ENCODE results near the gene PALM3.
"Not testable (repeated sequence)": the region's sequence is repeated elsewhere in the genome, so short reads cannot be mapped to it uniquely, and the experiment has no call there.

Gene PALM3

DNA sequence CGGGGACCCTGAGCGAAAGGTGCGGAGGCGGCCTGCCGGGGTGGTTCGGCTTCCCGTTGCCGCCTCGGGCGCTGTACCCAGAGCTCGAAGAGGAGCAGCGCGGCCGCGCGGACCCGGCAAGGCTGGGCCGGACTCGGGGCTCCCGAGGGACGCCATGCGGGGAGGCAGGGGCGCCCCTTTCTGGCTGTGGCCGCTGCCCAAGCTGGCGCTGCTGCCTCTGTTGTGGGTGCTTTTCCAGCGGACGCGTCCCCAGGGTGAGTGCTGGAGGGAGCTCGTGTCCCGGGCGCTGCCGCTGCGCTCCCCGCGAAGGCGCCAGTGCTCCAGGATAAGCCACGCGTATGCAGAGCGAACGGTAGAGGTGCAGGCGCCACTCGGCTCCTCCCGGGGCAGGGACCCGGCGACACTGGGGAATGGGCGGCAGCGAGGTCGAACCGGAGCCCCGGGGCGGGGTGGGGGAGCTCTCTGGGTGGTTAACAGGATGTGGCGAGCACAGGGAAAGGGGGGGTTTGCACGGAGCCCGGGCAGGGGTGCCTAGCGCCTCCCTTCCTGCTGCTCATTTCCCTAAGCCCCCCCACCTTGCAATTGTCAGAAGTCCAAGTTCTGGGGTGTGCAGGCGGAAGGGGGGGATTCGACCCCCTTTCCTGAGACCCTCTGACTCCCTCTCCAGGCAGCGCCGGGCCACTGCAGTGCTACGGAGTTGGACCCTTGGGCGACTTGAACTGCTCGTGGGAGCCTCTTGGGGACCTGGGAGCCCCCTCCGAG lies 30.0 kb downstream of the PALM3 start, which contains the start of gene IL27RA:
IL27RA (plus strand) TSS at position 44 of the 762 bp plus-strand sequence; CDS start at position 155, 111 bp downstream.
- DNase-seq (ENCODE audit: low read depth), result peak; percentile 72

DNA sequence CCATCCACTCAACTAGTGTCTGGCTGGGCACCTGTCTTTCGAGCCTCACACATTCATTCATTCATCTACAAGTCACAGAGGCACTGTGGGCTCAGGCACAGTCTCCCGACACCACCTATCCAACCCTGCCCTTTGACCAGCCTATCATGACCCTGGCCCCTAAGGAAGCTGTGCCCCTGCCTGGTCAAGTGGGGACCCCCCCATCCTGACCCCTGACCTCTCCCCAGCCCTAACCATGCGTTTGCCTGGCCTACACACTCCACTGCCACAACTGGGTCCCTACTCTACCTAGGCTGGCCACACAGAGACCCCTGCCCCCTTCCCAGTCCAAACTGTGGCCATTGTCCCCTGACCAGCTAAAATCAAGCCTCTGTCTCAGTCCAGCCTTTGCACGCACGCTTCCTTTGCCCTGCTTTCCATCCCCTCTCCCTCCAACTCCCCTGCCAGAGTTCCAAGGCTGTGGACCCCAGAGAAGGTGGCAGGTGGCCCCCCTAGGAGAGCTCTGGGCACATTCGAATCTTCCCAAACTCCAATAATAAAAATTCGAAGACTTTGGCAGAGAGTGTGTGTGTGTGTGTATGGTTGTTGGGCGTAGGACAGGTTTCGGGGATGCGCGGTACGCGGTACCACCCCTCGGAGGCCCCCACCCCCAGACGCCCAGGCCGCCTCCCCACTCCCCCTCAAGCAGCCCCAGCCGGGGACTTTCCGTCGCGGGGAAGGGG lies 30.7 kb downstream of the PALM3 start:
- no peak for DNase-seq (ENCODE audit: low read depth)

DNA sequence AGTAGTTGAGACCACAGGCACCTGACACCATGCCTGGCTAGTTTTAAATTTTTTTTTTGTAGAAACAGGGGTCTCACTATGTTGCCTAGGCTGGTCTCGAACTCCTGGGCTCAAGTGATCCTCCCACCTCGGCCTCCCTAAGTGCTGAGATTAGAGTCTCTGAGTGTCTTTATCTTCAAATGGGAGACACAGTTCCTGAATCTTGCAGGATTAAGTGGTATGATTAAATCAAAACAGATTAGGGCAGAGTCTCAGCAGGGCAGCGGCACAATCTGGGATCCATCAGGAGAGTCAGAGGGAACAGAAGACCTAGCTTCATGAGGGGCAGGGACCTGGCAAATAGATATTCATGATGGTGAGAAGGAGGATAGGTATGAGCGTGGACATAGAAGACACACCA lies 33.0 kb downstream of the PALM3 start:
- DNase-seq (ENCODE audit: low read depth), result no peak

- DNase-seq (ENCODE audit: low read depth), result no peak
Observed at GRCh38 chr19:14027856-14028450, 33.9 kb downstream of the PALM3 start, which contains the start of gene RLN3. TSS of gene RLN3 (plus strand) at chr19:14028148. CDS start at chr19:14028205, 57 bp downstream.

DNA sequence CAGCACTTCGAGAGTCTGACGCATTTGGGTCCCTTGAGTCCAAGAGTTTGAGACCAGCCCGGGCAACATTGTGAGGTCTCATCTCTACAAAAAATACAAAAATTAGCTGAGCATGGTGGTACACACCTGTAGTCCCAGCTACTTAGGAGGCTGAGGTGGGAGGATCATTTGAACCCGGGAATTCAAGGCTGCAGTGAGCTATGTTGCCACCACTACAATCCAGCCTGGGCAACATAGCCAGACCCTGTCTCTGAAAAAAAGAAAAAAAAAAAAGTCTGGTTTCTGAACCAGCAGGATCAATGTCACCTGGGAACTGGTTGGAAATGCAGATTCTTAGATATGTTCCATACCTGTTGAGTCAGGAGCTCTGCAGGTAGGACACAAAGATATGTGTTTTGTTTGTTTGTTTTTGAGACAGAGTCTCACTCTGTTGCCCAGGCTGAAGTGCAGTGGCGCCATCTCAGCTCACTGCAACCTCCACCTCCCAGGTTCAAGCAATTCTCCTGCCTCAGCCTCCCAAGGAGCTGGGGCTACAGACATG lies 35.2 kb downstream of the PALM3 start:
- not testable (repeated sequence) for DNase-seq (ENCODE audit: low read depth)

- no peak for DNase-seq (ENCODE audit: low read depth)
Observed at GRCh38 chr19:14023404-14024235, 38.3 kb downstream of the PALM3 start.

- no peak for DNase-seq (ENCODE audit: low read depth)
Observed at GRCh38 chr19:14022469-14022868, 39.4 kb downstream of the PALM3 start.

GRCh38 chr19:14021474-14021873 lies 40.4 kb downstream of the PALM3 start:
- no peak for DNase-seq (ENCODE audit: low read depth)

- DNase-seq (ENCODE audit: low read depth), result not testable (repeated sequence)
Observed at GRCh38 chr19:14019739-14020138, 42.1 kb downstream of the PALM3 start.

DNA sequence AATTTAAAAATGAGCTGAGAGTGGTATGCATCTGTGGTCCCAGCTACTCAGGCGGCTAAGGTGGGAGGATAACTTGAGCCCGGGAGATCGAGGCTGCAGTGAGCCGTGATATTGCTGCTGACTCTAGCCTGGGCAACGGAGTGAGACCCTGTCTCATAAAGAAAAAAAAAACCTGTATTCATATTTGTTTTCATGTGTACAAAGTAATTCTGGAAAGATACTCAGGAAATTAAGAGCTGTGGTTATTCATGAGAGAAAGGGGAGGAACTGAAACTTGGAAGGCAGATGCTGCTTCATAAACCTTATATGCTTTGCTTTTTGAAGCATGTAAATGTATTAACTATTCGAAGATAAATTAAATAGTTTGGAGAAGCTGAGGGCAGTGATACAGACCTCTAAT lies 42.8 kb downstream of the PALM3 start:
- DNase-seq (ENCODE audit: low read depth), result no peak

- DNase-seq (ENCODE audit: low read depth), result no peak
Observed at GRCh38 chr19:14015524-14016035, 46.3 kb downstream of the PALM3 start.

- DNase-seq (ENCODE audit: low read depth), result no peak
Observed at GRCh38 chr19:14012378-14012915, 49.4 kb downstream of the PALM3 start.

DNA sequence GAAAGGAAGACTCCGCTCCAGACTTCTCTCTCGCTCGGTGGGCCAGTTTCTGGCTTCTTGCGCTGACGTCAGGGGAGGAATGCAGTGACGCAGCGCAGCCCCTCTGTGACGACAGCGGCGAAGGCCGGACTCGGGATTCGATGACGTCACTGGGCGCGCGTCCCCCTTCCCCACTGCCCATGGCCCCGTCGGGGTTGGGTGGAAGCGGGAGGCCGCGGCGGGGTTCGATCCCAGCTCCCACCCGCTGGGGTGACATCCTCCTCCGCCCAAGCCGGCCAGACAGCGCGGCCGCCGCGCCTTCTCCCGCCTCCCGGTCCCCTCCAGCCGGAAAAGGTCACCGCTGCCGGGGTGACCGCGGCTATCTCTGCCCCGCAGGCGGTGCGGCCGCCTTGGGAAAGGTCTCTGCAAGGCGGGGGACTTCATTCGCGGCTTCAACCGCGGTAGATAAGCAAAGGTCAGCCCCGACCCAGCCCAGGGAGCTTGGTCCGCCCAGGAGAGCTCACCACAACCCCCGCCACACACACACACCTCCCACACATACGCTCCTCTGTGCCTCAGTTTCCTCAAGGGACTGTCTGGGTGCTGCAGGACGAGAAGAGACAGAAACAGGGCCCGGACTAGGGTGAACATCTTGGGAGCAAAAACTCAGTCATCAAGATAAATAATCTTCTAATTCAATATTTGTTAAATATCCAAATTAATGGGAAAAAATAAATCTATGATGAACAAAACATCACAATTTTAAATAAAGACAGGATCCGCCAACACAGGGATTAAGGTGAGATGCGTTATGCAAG lies 54.9 kb downstream of the PALM3 start:
- DNase-seq (ENCODE audit: low read depth), result no peak

- DNase-seq (ENCODE audit: low read depth), result peak; percentile 100
Observed at GRCh38 chr19:14006085-14006765, 55.7 kb downstream of the PALM3 start, which contains the start of gene RFX1. TSS of gene RFX1 (minus strand) at chr19:14006320. CDS start at chr19:13993843, 12,477 bp downstream.

GRCh38 chr19:14005349-14006084 lies 56.4 kb downstream of the PALM3 start:
- DNase-seq (ENCODE audit: low read depth), result peak; percentile 93

DNA sequence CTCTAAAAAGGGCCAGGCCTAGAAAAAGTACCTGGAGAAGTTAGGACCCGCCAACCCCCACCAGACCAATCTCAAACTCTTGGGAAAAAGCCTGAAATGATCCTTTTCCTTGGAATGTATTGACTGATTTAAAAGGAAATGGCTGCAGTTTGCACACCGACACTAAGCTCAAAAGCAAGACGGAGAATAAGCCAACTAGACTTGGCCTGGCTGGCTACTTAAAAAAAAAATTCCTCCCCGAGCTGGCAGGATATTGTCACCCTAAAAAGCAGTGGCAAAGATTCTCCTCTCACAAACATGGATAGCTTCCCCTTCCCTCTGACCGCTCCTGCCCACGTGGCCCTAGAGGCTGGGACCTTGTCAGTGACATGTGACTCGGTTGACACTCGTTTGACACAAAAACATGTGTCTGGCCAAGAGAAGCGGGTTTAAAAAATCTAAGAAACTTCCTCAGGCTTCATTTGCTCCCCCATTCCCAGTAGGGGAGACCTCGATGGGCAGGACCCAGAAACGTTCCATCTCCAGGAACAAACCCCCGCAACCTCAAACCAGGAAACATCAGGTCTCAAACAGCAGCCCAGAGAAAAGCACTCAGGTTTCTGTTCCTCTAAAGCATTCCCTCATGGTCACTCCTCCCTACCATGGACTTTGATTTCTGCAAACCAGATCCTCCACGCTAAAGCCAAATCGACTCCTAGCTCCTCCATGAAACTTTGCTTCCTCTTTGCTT lies 57.1 kb downstream of the PALM3 start:
- no peak for DNase-seq (ENCODE audit: low read depth)
